ENCODE results near the gene PHF12. TPM values are rescaled to one million over a fixed set of nuclear protein-coding genes. Genes with fewer than 3 reads are reported as not detected.

The PHF12 gene
- total and polyA plus RNA-seq, 2 donors (not counting 1 experiment from before 2014, with no cell fraction given): 10.1 to 14.2 TPM

DNA sequence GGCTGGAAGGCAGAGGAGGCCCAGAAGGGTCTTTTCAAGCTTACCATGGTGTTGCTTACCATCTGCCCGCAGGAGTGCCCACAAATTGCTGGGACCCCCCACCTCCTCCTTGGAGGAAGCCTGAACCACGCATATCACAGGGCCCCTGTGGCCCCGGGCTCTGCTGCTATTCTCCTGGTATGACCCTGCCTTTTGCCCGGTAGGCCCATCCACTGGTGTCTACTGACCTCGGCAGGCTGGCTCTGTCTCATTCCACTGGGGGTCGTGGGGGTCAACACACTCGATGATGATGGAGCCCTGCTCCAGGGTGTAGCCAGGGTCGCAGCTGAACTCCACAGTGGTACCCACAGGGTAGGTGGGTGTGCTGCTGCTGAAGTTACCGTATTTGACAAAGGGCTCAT is 8.2 kb upstream of the PHF12 start:
- no peaks in the 10 kb centered on the region for H4K20me1 ChIP-seq (ENCODE audit: control insufficient read depth, extremely low read depth, insufficient read depth, low read length)
- H3K4me2 ChIP-seq (ENCODE audit: extremely low read depth, insufficient read depth, low read length): no peak overlapping the region
- no peak overlapping the region for H3K4me3 ChIP-seq (replicated peaks in 1 of 4; ENCODE audit: control extremely low read depth in 1 of 4, insufficient read depth in 1 of 4, low read depth in 3 of 4, low read length in 4 of 4)
- H3K27ac ChIP-seq (ENCODE audit: insufficient read depth, low read length): no peak overlapping the region
- no peaks in the 10 kb centered on the region for H3K79me2 ChIP-seq (ENCODE audit: control insufficient read depth, insufficient read depth, low read length)
- no peaks in the 10 kb centered on the region for H3K27me3 ChIP-seq (ENCODE audit: control insufficient read depth, insufficient read depth, low read length)
- TF ChIP-seq CTCF (conservative IDR thresholded peaks at IDR 0.05 in 1 of 2, IDR thresholded peaks at IDR 0.05 in 1 of 2; ENCODE audit: low read depth in 1 of 2, low read length in 2 of 2) (no peak), EZH2 (IDR thresholded peaks at IDR 0.05; ENCODE audit: low read length, missing control alignments) (no peak)
- no peaks in the 10 kb centered on the region for H3K36me3 ChIP-seq (ENCODE audit: control insufficient read depth, insufficient read depth, low read length)
- no peak for DNase-seq (ENCODE audit: low read depth in 2 of 2)
- H3K9ac ChIP-seq (ENCODE audit: insufficient read depth, low read length): no peak overlapping the region
- H2AFZ ChIP-seq (ENCODE audit: low read length): no peak overlapping the region
- H3K4me1 ChIP-seq (ENCODE audit: control insufficient read depth, extremely low read depth, insufficient read depth, low read length): no peaks in the 10 kb centered on the region
- H3K9me3 ChIP-seq (ENCODE audit: control insufficient read depth, insufficient read depth, low read depth, low read length): no peaks in the 10 kb centered on the region

DNA sequence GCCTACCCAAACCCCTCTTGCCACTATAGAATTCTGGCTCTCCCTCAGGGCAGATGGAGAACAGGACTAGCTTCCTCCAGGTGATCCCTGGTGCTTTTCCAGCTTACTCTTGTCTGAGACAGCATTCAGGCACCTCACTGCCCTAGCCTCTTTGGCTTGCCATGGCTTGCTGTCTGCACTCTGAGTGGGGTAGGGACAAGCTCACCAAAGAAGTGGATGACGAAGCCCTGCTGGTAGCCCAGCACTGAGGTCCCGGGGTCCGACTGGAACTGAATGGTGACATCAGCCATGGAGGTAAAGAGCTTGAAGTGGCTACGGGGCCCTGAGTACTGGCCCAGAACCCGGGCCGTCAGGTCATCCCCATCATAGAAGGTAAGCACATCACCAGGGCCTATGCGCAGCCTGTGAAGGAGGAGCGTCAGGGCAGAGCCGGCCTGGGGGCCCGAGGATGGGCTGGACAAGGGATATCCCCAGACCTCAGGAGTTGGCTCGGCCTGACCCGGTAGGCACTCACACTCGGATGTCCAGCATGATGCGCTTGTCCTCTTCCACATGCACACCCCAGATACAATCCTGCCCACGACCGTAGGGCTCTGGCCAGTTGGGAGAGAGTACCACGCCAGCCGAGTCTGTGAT is 7.6 kb upstream of the PHF12 start:
- TF ChIP-seq CTCF (conservative IDR thresholded peaks at IDR 0.05 in 1 of 2, IDR thresholded peaks at IDR 0.05 in 1 of 2; ENCODE audit: low read depth in 1 of 2, low read length in 2 of 2) (no peak), EZH2 (IDR thresholded peaks at IDR 0.05; ENCODE audit: low read length, missing control alignments) (no peak)
- Histone ChIP-seq H3K4me1 (ENCODE audit: control insufficient read depth, extremely low read depth, insufficient read depth, low read length) (no peaks in the 10 kb centered on the region), H3K4me3 (replicated peaks in 1 of 4; ENCODE audit: control extremely low read depth in 1 of 4, insufficient read depth in 1 of 4, low read depth in 3 of 4, low read length in 4 of 4) (no peak overlapping the region), H3K27me3 (ENCODE audit: control insufficient read depth, insufficient read depth, low read length) (no peaks in the 10 kb centered on the region), H3K9me3 (ENCODE audit: control insufficient read depth, insufficient read depth, low read depth, low read length) (no peaks in the 10 kb centered on the region), H3K79me2 (ENCODE audit: control insufficient read depth, insufficient read depth, low read length) (no peaks in the 10 kb centered on the region), H3K27ac (ENCODE audit: insufficient read depth, low read length) (no peak overlapping the region), H3K9ac (ENCODE audit: insufficient read depth, low read length) (no peak overlapping the region), H3K4me2 (ENCODE audit: extremely low read depth, insufficient read depth, low read length) (no peak overlapping the region), H2AFZ (ENCODE audit: low read length) (no peak overlapping the region), H4K20me1 (ENCODE audit: control insufficient read depth, extremely low read depth, insufficient read depth, low read length) (no peaks in the 10 kb centered on the region), H3K36me3 (ENCODE audit: control insufficient read depth, insufficient read depth, low read length) (no peaks in the 10 kb centered on the region)
- DNase-seq (ENCODE audit: low read depth in 2 of 2): no peak

GRCh38 chr17:28957992-28958355 is 6.7 kb upstream of the PHF12 start:
- H3K4me3 ChIP-seq (replicated peaks in 1 of 4; ENCODE audit: control extremely low read depth in 1 of 4, insufficient read depth in 1 of 4, low read depth in 3 of 4, low read length in 4 of 4): no peak overlapping the region
- H3K9ac ChIP-seq (ENCODE audit: insufficient read depth, low read length): no peak overlapping the region
- no peak overlapping the region for H3K4me2 ChIP-seq (ENCODE audit: extremely low read depth, insufficient read depth, low read length)
- no peaks in the 10 kb centered on the region for H3K79me2 ChIP-seq (ENCODE audit: control insufficient read depth, insufficient read depth, low read length)
- TF ChIP-seq CTCF (conservative IDR thresholded peaks at IDR 0.05 in 1 of 2, IDR thresholded peaks at IDR 0.05 in 1 of 2; ENCODE audit: low read depth in 1 of 2, low read length in 2 of 2) (no peak), EZH2 (IDR thresholded peaks at IDR 0.05; ENCODE audit: low read length, missing control alignments) (no peak)
- no peaks in the 10 kb centered on the region for H3K36me3 ChIP-seq (ENCODE audit: control insufficient read depth, insufficient read depth, low read length)
- H2AFZ ChIP-seq (ENCODE audit: low read length): no peak overlapping the region
- no peak overlapping the region for H3K27ac ChIP-seq (ENCODE audit: insufficient read depth, low read length)
- H3K27me3 ChIP-seq (ENCODE audit: control insufficient read depth, insufficient read depth, low read length): no peaks in the 10 kb centered on the region
- H3K4me1 ChIP-seq (ENCODE audit: control insufficient read depth, extremely low read depth, insufficient read depth, low read length): peaks cover under 1% of the 10 kb centered on the region
- DNase-seq (ENCODE audit: low read depth in 2 of 2): no peak
- no peaks in the 10 kb centered on the region for H3K9me3 ChIP-seq (ENCODE audit: control insufficient read depth, insufficient read depth, low read depth, low read length)
- H4K20me1 ChIP-seq (ENCODE audit: control insufficient read depth, extremely low read depth, insufficient read depth, low read length): no peaks in the 10 kb centered on the region
